ENCODE measurements around the gene MCTP1. TPM values are rescaled to one million over a fixed set of nuclear protein-coding genes. Genes with fewer than 3 reads are reported as not detected.

The MCTP1 gene
- polyA plus RNA-seq, 3 donors, result 34.4 to 72.9 (median 55.5) TPM

- no peak overlapping the region for H3K4me3 Mint-ChIP-seq
- DNase-seq, result no peak
- no peak overlapping the region for H3K4me2 ChIP-seq (replicated peaks; ENCODE audit: extremely low read depth, low read length, poor library complexity, severe bottlenecking)
Observed at GRCh38 chr5:95241161-95241560, 43.7 kb downstream of the MCTP1 start.

GRCh38 chr5:95238560-95239325 lies 46.2 kb downstream of the MCTP1 start:
- Histone ChIP-seq H3K27me3 (ENCODE audit: control insufficient read depth in 2 of 2, insufficient read depth in 2 of 2, low read length in 2 of 2) (no peaks in the 10 kb centered on the region), H3K36me3 (replicated peaks in 1 of 2; ENCODE audit: control insufficient read depth in 1 of 2, insufficient read depth in 2 of 2, low read length in 2 of 2) (no peaks in the 10 kb centered on the region), H3K9me3 (replicated peaks in 1 of 2; ENCODE audit: control insufficient read depth in 1 of 2, insufficient read depth in 1 of 2, low read length in 2 of 2) (no peaks in the 10 kb centered on the region), H3K27ac (ENCODE audit: low read depth in 1 of 2, low read length in 2 of 2) (no peak overlapping the region), H3K4me2 (replicated peaks; ENCODE audit: extremely low read depth, low read length, poor library complexity, severe bottlenecking) (no peak overlapping the region), H2AFZ (ENCODE audit: insufficient read depth, low read depth, low read length, poor library complexity, severe bottlenecking) (no peak overlapping the region), H3K4me1 (ENCODE audit: control insufficient read depth in 1 of 2, insufficient read depth in 2 of 2, low read length in 2 of 2) (no peaks in the 10 kb centered on the region), H4K20me1 (ENCODE audit: insufficient read depth, low read length) (no peaks in the 10 kb centered on the region), H3K9ac (ENCODE audit: insufficient read depth, low read length, poor library complexity, severe bottlenecking) (no peak overlapping the region), H3K4me3 (replicated peaks in 1 of 3; ENCODE audit: low read depth in 2 of 3, low read length in 3 of 3) (no peak overlapping the region), H3K79me2 (ENCODE audit: insufficient read depth, low read length) (no peaks in the 10 kb centered on the region)
- H3K27ac Mint-ChIP-seq, result no peak overlapping the region
- TF ChIP-seq CTCF (IDR thresholded peaks at IDR 0.05), result no peak
- no peaks in the 10 kb centered on the region for H3K9me3 Mint-ChIP-seq
- H3K4me1 Mint-ChIP-seq, result peaks cover 7% of the 10 kb centered on the region
- H3K36me3 Mint-ChIP-seq, result no peaks in the 10 kb centered on the region
- intact Hi-C loops (cut with micrococcal nuclease), result no loop called here
- H3K4me3 Mint-ChIP-seq, result no peak overlapping the region
- whole genome bisulfite sequencing (ENCODE audit: insufficient coverage), result 68% methylated on average over 4 of the region's 10 CpGs
- H3K27me3 Mint-ChIP-seq (ENCODE audit: low read depth in 3 of 3), result peaks cover 2 to 6% (median 5%) of the 10 kb centered on the region in 3 donors
- DNase-seq, result no peak

More at GRCh38 chr5:95241161-95241560, 43.7 kb downstream of the MCTP1 start:
- intact Hi-C loops (cut with micrococcal nuclease), result no loop called here
- H3K36me3 ChIP-seq (replicated peaks in 1 of 2; ENCODE audit: control insufficient read depth in 1 of 2, insufficient read depth in 2 of 2, low read length in 2 of 2), result no peaks in the 10 kb centered on the region
- H3K27me3 Mint-ChIP-seq (ENCODE audit: low read depth in 3 of 3), result peaks cover 2 to 6% (median 5%) of the 10 kb centered on the region in 3 donors
- no peak overlapping the region for H3K4me3 ChIP-seq (replicated peaks in 1 of 3; ENCODE audit: low read depth in 2 of 3, low read length in 3 of 3)
- H3K27me3 ChIP-seq (ENCODE audit: control insufficient read depth in 2 of 2, insufficient read depth in 2 of 2, low read length in 2 of 2), result no peaks in the 10 kb centered on the region
- H3K9ac ChIP-seq (ENCODE audit: insufficient read depth, low read length, poor library complexity, severe bottlenecking), result no peak overlapping the region
- no peaks in the 10 kb centered on the region for H3K79me2 ChIP-seq (ENCODE audit: insufficient read depth, low read length)
- no peak overlapping the region for H3K27ac ChIP-seq (ENCODE audit: low read depth in 1 of 2, low read length in 2 of 2)
- no peak overlapping the region for H3K27ac Mint-ChIP-seq
- no peaks in the 10 kb centered on the region for H3K36me3 Mint-ChIP-seq
- H4K20me1 ChIP-seq (ENCODE audit: insufficient read depth, low read length), result no peaks in the 10 kb centered on the region
- H2AFZ ChIP-seq (ENCODE audit: insufficient read depth, low read depth, low read length, poor library complexity, severe bottlenecking), result no peak overlapping the region
- peaks cover 7% of the 10 kb centered on the region for H3K4me1 Mint-ChIP-seq
- no peaks in the 10 kb centered on the region for H3K9me3 ChIP-seq (replicated peaks in 1 of 2; ENCODE audit: control insufficient read depth in 1 of 2, insufficient read depth in 1 of 2, low read length in 2 of 2)
- no peaks in the 10 kb centered on the region for H3K9me3 Mint-ChIP-seq
- H3K4me1 ChIP-seq (ENCODE audit: control insufficient read depth in 1 of 2, insufficient read depth in 2 of 2, low read length in 2 of 2), result no peaks in the 10 kb centered on the region
- no peak for TF ChIP-seq CTCF (IDR thresholded peaks at IDR 0.05)
